Loucy (cell line): ENCODE measurements around the gene PIH1D2.
"Not testable (repeated sequence)": the region's sequence is repeated elsewhere in the genome, so short reads cannot be mapped to it uniquely, and the experiment has no call there.

ENCODE experiments used
- H2AFZ ChIP-seq: fragments of 200-600 bp; sonication (generic); 2 replicates; pipeline ENCODE4 v1.6.0; 2016; ENCODE audit warnings: antibody characterized with exemption, mild to moderate bottlenecking, low read length, moderate library complexity
- H3F3A ChIP-seq: fragments of 200-600 bp; 2 replicates; pipeline ENCODE4 v1.6.0; 2016; ENCODE audit warnings: antibody characterized with exemption, low read depth, mild to moderate bottlenecking
- H3K27me3 ChIP-seq: fragments of 200-600 bp; sonication (generic); 2 replicates; pipeline ENCODE4 v1.6.1; 2014; ENCODE audit warnings: low read length, mild to moderate bottlenecking; ENCODE audit not compliant: insufficient read depth, poor library complexity, severe bottlenecking
- H3K36me3 ChIP-seq: fragments of 200-600 bp; sonication (generic); 2 replicates; pipeline ENCODE4 v1.6.1; 2016; ENCODE audit warnings: low read length; ENCODE audit not compliant: insufficient read depth
- H3K4me1 ChIP-seq: fragments of 200-600 bp; sonication (generic); 2 replicates; pipeline ENCODE4 v1.5.1; 2014; ENCODE audit warnings: low read length, mild to moderate bottlenecking; ENCODE audit not compliant: insufficient read depth, poor library complexity, severe bottlenecking
- H3K4me2 ChIP-seq: fragments of 200-600 bp; sonication (generic); 2 replicates; pipeline ENCODE4 v1.6.0; 2014; ENCODE audit warnings: antibody characterized with exemption, low read length, low read depth, mild to moderate bottlenecking; ENCODE audit not compliant: poor library complexity, severe bottlenecking
- H3K4me3 ChIP-seq: fragments of 200-600 bp; sonication (generic); 2 replicates; pipeline ENCODE4 v1.5.1; 2014; ENCODE audit warnings: low read length, mild to moderate bottlenecking, mixed read lengths; ENCODE audit not compliant: poor library complexity, severe bottlenecking
- H3K79me2 ChIP-seq: fragments of 200-600 bp; sonication (generic); 2 replicates; pipeline ENCODE4 v1.6.1; 2014; ENCODE audit warnings: low read length; ENCODE audit not compliant: insufficient read depth
- H3K9ac ChIP-seq: fragments of 200-600 bp; sonication (generic); 2 replicates; pipeline ENCODE4 v1.6.0; 2014; ENCODE audit warnings: mild to moderate bottlenecking, low read depth, low read length, moderate library complexity; ENCODE audit not compliant: poor library complexity, severe bottlenecking
- H3K9me2 ChIP-seq: fragments of 200-600 bp; sonication (generic); replicated peaks from 2 replicates; pipeline ENCODE4 v1.6.1; 2016; ENCODE audit warnings: low read depth, low read length, mixed read lengths
- H3K9me3 ChIP-seq: fragments of 200-600 bp; sonication (generic); 2 replicates; pipeline ENCODE4 v1.6.1; 2014; ENCODE audit warnings: mild to moderate bottlenecking, antibody characterized with exemption, low read length, low read depth; ENCODE audit not compliant: insufficient read depth
- H4K20me1 ChIP-seq: fragments of 200-600 bp; sonication (generic); 2 replicates; pipeline ENCODE4 v1.6.0; 2014; ENCODE audit warnings: antibody characterized with exemption, low read length, mild to moderate bottlenecking; ENCODE audit not compliant: insufficient read depth, poor library complexity, severe bottlenecking
- CTCF ChIP-seq: fragments of 200-600 bp; sonication (generic); conservative IDR thresholded peaks from 2 replicates; pipeline ENCODE4 v1.5.1; 2014; ENCODE audit warnings: mild to moderate bottlenecking, antibody characterized with exemption, low read length
- EZH2phosphoT487 ChIP-seq: fragments of 200-600 bp; IDR thresholded peaks from 2 replicates; pipeline ENCODE4 v1.6.1; 2018; ENCODE audit warnings: antibody characterized with exemption, mild to moderate bottlenecking, moderate library complexity, borderline replicate concordance

The PIH1D2 gene

GRCh38 chr11:112100462-112100861 lies 26.6 kb upstream of the PIH1D2 start:
- no peaks in the 10 kb centered on the region for H3K9me2 ChIP-seq
- no peaks in the 10 kb centered on the region for H3K9me3 ChIP-seq
- no peak overlapping the region for H3K4me2 ChIP-seq
- H3K79me2 ChIP-seq: no peaks in the 10 kb centered on the region
- no peak overlapping the region for H2AFZ ChIP-seq
- no peaks in the 10 kb centered on the region for H3K27me3 ChIP-seq
- no peak overlapping the region for H3K9ac ChIP-seq
- H4K20me1 ChIP-seq: no peaks in the 10 kb centered on the region
- no peaks in the 10 kb centered on the region for H3K4me1 ChIP-seq
- no peak overlapping the region for H3K4me3 ChIP-seq
- TF ChIP-seq EZH2phosphoT487 (no peak), CTCF (no peak)
- no peaks in the 10 kb centered on the region for H3F3A ChIP-seq
- peaks cover 4% of the 10 kb centered on the region; the same call in 1 of the 2 replicates for H3K36me3 ChIP-seq

- H2AFZ ChIP-seq: no peak overlapping the region
- H3K79me2 ChIP-seq: no peaks in the 10 kb centered on the region
- H3K4me1 ChIP-seq: no peaks in the 10 kb centered on the region
- peaks cover 10% of the 10 kb centered on the region; the same call in 1 of the 2 replicates for H3K36me3 ChIP-seq
- no peaks in the 10 kb centered on the region for H4K20me1 ChIP-seq
- H3K9me2 ChIP-seq: no peaks in the 10 kb centered on the region
- no peaks in the 10 kb centered on the region for H3F3A ChIP-seq
- H3K27me3 ChIP-seq: no peaks in the 10 kb centered on the region
- no peak for TF ChIP-seq CTCF
- TF ChIP-seq EZH2phosphoT487: no peak
- H3K9me3 ChIP-seq: no peaks in the 10 kb centered on the region
- no peak overlapping the region for H3K9ac ChIP-seq
- no peak overlapping the region for H3K4me3 ChIP-seq
- H3K4me2 ChIP-seq: no peak overlapping the region
Observed at GRCh38 chr11:112097734-112098528, 24.1 kb upstream of the PIH1D2 start.

- H3K4me1 ChIP-seq: no peaks in the 10 kb centered on the region
- no peaks in the 10 kb centered on the region for H3F3A ChIP-seq
- H3K79me2 ChIP-seq: 0 out of 2 replicates have a peak, but pooled peaks cover 4% of the 10 kb centered on the region
- no peaks in the 10 kb centered on the region for H3K9me2 ChIP-seq
- no peak overlapping the region for H3K9ac ChIP-seq
- H3K9me3 ChIP-seq: no peaks in the 10 kb centered on the region
- TF ChIP-seq CTCF: no peak
- TF ChIP-seq EZH2phosphoT487: no peak
- H3K4me3 ChIP-seq: no peak overlapping the region
- no peaks in the 10 kb centered on the region for H4K20me1 ChIP-seq
- H3K4me2 ChIP-seq: no peak overlapping the region
- H3K36me3 ChIP-seq: peaks cover 20% of the 10 kb centered on the region; the same call in 1 of the 2 replicates
- no peak overlapping the region for H2AFZ ChIP-seq
- H3K27me3 ChIP-seq: no peaks in the 10 kb centered on the region
Observed at GRCh38 chr11:112096194-112096593, 22.4 kb upstream of the PIH1D2 start.

- H3K36me3 ChIP-seq: peaks cover 29% of the 10 kb centered on the region; the same call in 1 of the 2 replicates
- not testable (repeated sequence) for H3K4me3 ChIP-seq, H3K27me3 ChIP-seq, H3K9ac ChIP-seq, H4K20me1 ChIP-seq, H3K4me2 ChIP-seq, H2AFZ ChIP-seq, H3K79me2 ChIP-seq, H3K4me1 ChIP-seq, H3K9me2 ChIP-seq, H3F3A ChIP-seq, H3K9me3 ChIP-seq
Observed at GRCh38 chr11:112095302-112095701, 21.5 kb upstream of the PIH1D2 start.
